HG02642 (cell line): ENCODE results near the gene LUC7L3.

Experiments
- ATAC-seq: cut with Tn5 transposase; IDR thresholded peaks from one replicate; pipeline ENCODE4 v1.9.1; 2021; ENCODE audit warnings: mild to moderate bottlenecking; ENCODE audit not compliant: unreplicated experiment, poor library complexity

LUC7L3 gene

GRCh38 chr17:50805486-50805885 is 86.1 kb downstream of the LUC7L3 start:
- no peak for ATAC-seq
